CD14-positive monocyte (primary cell): ENCODE measurements around the gene NEIL3. TPM values are rescaled to one million over a fixed set of nuclear protein-coding genes. Genes with fewer than 3 reads are reported as not detected.
A peak's percentile ranks its signal among the peaks of the same experiment; 100 is the strongest.

ENCODE experiments used
- DNase-seq, 3 donors: peaks; one replicate each; pipeline ENCODE4 v3.0.0-alpha.2; 2011 to 2022
- H2AFZ ChIP-seq: 2 replicates; pipeline ENCODE4 v1.6.0; 2012; ENCODE audit warnings: mild to moderate bottlenecking, low read depth, low read length, inconsistent platforms; ENCODE audit not compliant: insufficient read depth, poor library complexity, severe bottlenecking
- H3K27ac ChIP-seq, 2 donors: 1 replicate in 1 of 2; 2 replicates in 1 of 2; pipeline ENCODE4 v1.5.1; 2012 to 2013; ENCODE audit warnings: low read length in 2 of 2, control low read depth in 1 of 2, inconsistent platforms in 1 of 2, low read depth in 1 of 2, mild to moderate bottlenecking in 1 of 2
- H3K27me3 ChIP-seq, 2 donors: one replicate each; pipeline versions ENCODE4 v1.6.0 to v1.6.1; 2011 to 2013; ENCODE audit warnings: low read length in 2 of 2; ENCODE audit not compliant: control insufficient read depth in 2 of 2, insufficient read depth in 2 of 2
- H3K36me3 ChIP-seq, 2 donors: replicated peaks in 1 of 2; 1 replicate in 1 of 2; 2 replicates in 1 of 2; pipeline versions ENCODE4 v1.5.1 to v1.6.1; 2012 to 2013; ENCODE audit warnings: low read length in 2 of 2, control low read depth in 1 of 2, inconsistent platforms in 1 of 2, mild to moderate bottlenecking in 1 of 2; ENCODE audit not compliant: insufficient read depth in 2 of 2, control insufficient read depth in 1 of 2
- H3K4me1 ChIP-seq, 2 donors: 1 replicate in 1 of 2; 2 replicates in 1 of 2; pipeline versions ENCODE4 v1.5.1 to v1.6.1; 2012 to 2013; ENCODE audit warnings: low read length in 2 of 2, control low read depth in 1 of 2, inconsistent platforms in 1 of 2, mild to moderate bottlenecking in 1 of 2, moderate library complexity in 1 of 2; ENCODE audit not compliant: insufficient read depth in 2 of 2, control insufficient read depth in 1 of 2
- H3K4me2 ChIP-seq: replicated peaks from 2 replicates; pipeline ENCODE3; 2012; ENCODE audit warnings: low read length, moderate library complexity, mild to moderate bottlenecking; ENCODE audit not compliant: poor library complexity, severe bottlenecking; ENCODE audit errors: extremely low read depth
- H3K4me3 ChIP-seq, 3 experiments: fragments of 200-600 bp in 1 of 3; sonication (generic) in 1 of 3; replicated peaks in 1 of 3; 1 replicate in 2 of 3; 2 replicates in 1 of 3; pipeline ENCODE4 v1.5.1; 2011 to 2013; ENCODE audit warnings: low read length in 3 of 3, mild to moderate bottlenecking in 3 of 3, control low read depth in 2 of 3, low read depth in 2 of 3, inconsistent platforms in 1 of 3, moderate library complexity in 1 of 3
- H3K79me2 ChIP-seq: 2 replicates; pipeline ENCODE4 v1.6.0; 2012; ENCODE audit warnings: mild to moderate bottlenecking, control low read depth, inconsistent platforms, low read length, moderate library complexity; ENCODE audit not compliant: insufficient read depth
- H3K9ac ChIP-seq: 2 replicates; pipeline ENCODE4 v1.6.0; 2017; ENCODE audit warnings: low read length, mild to moderate bottlenecking; ENCODE audit not compliant: insufficient read depth, poor library complexity, severe bottlenecking
- H3K9me3 ChIP-seq, 2 donors: replicated peaks in 1 of 2; 1 replicate in 1 of 2; 2 replicates in 1 of 2; pipeline versions ENCODE4 v1.5.1 to v1.6.1; 2012 to 2013; ENCODE audit warnings: low read length in 2 of 2, control low read depth in 1 of 2; ENCODE audit not compliant: control insufficient read depth in 1 of 2, insufficient read depth in 1 of 2
- H4K20me1 ChIP-seq: 2 replicates; pipeline ENCODE4 v1.6.0; 2012; ENCODE audit warnings: mild to moderate bottlenecking, low read length, control low read depth, moderate library complexity; ENCODE audit not compliant: insufficient read depth
- H3K27ac Mint-ChIP-seq, 7 donors: one replicate each; pipeline ENCODE4 v1.8.0; 2020; ENCODE audit warnings: mild to moderate bottlenecking in 7 of 7, mixed read lengths in 7 of 7, moderate library complexity in 6 of 7, inconsistent platforms in 2 of 7
- H3K27me3 Mint-ChIP-seq, 3 donors: one replicate each; pipeline ENCODE4 v1.8.0; 2021 to 2022; ENCODE audit warnings: low read depth in 3 of 3, mild to moderate bottlenecking in 3 of 3, mixed read lengths in 3 of 3, moderate library complexity in 3 of 3, inconsistent platforms in 1 of 3
- H3K36me3 Mint-ChIP-seq, 2 donors: one replicate each; pipeline ENCODE4 v1.8.0; 2020; ENCODE audit warnings: mixed read lengths in 2 of 2, inconsistent platforms in 1 of 2, mild to moderate bottlenecking in 1 of 2
- H3K4me1 Mint-ChIP-seq: one replicate; pipeline ENCODE4 v1.8.0; 2020; ENCODE audit warnings: mild to moderate bottlenecking, mixed read lengths
- H3K4me3 Mint-ChIP-seq, 2 donors: one replicate each; pipeline ENCODE4 v1.8.0; 2020; ENCODE audit warnings: mild to moderate bottlenecking in 2 of 2, mixed read lengths in 2 of 2, moderate library complexity in 1 of 2
- H3K9me3 Mint-ChIP-seq, 7 donors: one replicate each; pipeline ENCODE4 v1.8.0; 2020 to 2022; ENCODE audit warnings: mixed read lengths in 7 of 7, mild to moderate bottlenecking in 6 of 7, moderate library complexity in 6 of 7, inconsistent platforms in 2 of 7
- WGBS: methylation state at CpG from one replicate; pipeline ENCODE4 v1.1.5; 2013; ENCODE audit warnings: missing lambda C conversion rate; ENCODE audit not compliant: insufficient coverage; 5-methylcytosine and 5-hydroxymethylcytosine counted together
- intact Hi-C, 2 donors: fragments of 100-400 bp; cut with micrococcal nuclease; formaldehyde crosslinking; loops; one replicate each; pipeline versions ENCODE4 v1.15.0 to v1.15.1; 2023
- polyA plus RNA-seq, 3 donors: library from polyadenylated mRNA; depleted of rRNA in 1 of 3; unstranded in 2 of 3; stranded (reverse) in 1 of 3; fragments of 300-500 nt in 2 of 3; fragments of >200 nt in 1 of 3; fragmentation: Illumina TruSeq in 2 of 3; gene quantifications; 1 replicate in 2 of 3; 2 replicates in 1 of 3; pipeline ENCODE4 v1.2.3, GENCODE V29; 2012 to 2021
- TF ChIP-seq, protein P1 (sequence below): fragments of 200-600 bp; IDR thresholded peaks from one replicate; pipeline ENCODE4 v1.8.0; 2022; ENCODE audit warnings: antibody characterized with exemption, mild to moderate bottlenecking

Gene NEIL3
- polyA plus RNA-seq, 3 donors: 0.70 to 0.85 TPM; not detected in 1

- Mint-ChIP-seq H3K9me3 (peaks cover 0 to 2% (median 0%) of the 10 kb centered on the region in 7 donors), H3K27me3 (no peaks in the 10 kb centered on the region), H3K36me3 (peaks cover 19 to 42% of the 10 kb centered on the region in 2 donors), H3K4me1 (peaks cover 24% of the 10 kb centered on the region), H3K4me3 (no peak overlapping the region), H3K27ac (peak overlapping the region in 1 of 7 donors; percentile 16)
- H3K79me2 ChIP-seq: peaks cover 100% of the 10 kb centered on the region
- no peak overlapping the region for H2AFZ ChIP-seq
- DNase-seq: no peak
- no peaks in the 10 kb centered on the region for H4K20me1 ChIP-seq
- no peaks in the 10 kb centered on the region for H3K27me3 ChIP-seq
- no peak overlapping the region for H3K4me2 ChIP-seq
- H3K9ac ChIP-seq: no peak overlapping the region
- peaks cover 0 to 3% of the 10 kb centered on the region in 2 donors for H3K4me1 ChIP-seq
- H3K36me3 ChIP-seq: peaks cover 7 to 33% of the 10 kb centered on the region in 2 donors
- WGBS: no CpG with 5 or more reads among the region's 3 CpGs
- TF ChIP-seq, protein P1, sequence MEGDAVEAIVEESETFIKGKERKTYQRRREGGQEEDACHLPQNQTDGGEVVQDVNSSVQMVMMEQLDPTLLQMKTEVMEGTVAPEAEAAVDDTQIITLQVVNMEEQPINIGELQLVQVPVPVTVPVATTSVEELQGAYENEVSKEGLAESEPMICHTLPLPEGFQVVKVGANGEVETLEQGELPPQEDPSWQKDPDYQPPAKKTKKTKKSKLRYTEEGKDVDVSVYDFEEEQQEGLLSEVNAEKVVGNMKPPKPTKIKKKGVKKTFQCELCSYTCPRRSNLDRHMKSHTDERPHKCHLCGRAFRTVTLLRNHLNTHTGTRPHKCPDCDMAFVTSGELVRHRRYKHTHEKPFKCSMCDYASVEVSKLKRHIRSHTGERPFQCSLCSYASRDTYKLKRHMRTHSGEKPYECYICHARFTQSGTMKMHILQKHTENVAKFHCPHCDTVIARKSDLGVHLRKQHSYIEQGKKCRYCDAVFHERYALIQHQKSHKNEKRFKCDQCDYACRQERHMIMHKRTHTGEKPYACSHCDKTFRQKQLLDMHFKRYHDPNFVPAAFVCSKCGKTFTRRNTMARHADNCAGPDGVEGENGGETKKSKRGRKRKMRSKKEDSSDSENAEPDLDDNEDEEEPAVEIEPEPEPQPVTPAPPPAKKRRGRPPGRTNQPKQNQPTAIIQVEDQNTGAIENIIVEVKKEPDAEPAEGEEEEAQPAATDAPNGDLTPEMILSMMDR: no peak
- H3K4me3 ChIP-seq: no peak overlapping the region
- no peak overlapping the region for H3K27ac ChIP-seq
- no peaks in the 10 kb centered on the region for H3K9me3 ChIP-seq
- intact Hi-C loops: no loop called here
Observed at GRCh38 chr4:177321647-177322046, 12.0 kb downstream of the NEIL3 start.

DNA sequence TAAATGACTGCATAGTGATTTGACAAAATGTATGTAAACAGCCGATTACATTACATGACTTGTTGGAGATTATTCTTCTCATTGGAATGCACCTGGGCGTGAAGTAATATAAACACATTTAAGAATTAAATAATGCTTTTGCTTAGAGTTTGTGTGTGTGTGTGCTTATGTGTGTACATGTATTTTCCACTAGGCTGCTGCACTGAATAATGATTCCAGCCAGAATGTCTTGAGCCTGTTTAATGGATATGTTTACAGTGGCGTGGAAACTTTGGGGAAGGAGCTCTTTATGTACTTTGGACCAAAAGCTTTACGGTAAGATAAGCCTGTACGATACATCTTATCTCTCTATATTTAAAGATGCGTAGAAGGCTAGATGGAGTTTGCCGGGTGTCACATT, 12.6 kb downstream of the NEIL3 start:
- H3K9me3 Mint-ChIP-seq: peaks cover 0 to 3% (median 0%) of the 10 kb centered on the region in 7 donors
- peak overlapping the region in 2 of 7 donors; percentile 4 to 25 for H3K27ac Mint-ChIP-seq
- no peak overlapping the region for H3K4me3 Mint-ChIP-seq
- Histone ChIP-seq H4K20me1 (no peaks in the 10 kb centered on the region), H3K79me2 (peaks cover 100% of the 10 kb centered on the region), H3K9me3 (no peaks in the 10 kb centered on the region), H3K9ac (no peak overlapping the region), H3K4me2 (no peak overlapping the region), H2AFZ (peak overlapping the region; percentile 23), H3K36me3 (peaks cover 7 to 39% of the 10 kb centered on the region in 2 donors), H3K4me1 (no peaks in the 10 kb centered on the region), H3K4me3 (no peak overlapping the region), H3K27me3 (no peaks in the 10 kb centered on the region), H3K27ac (peak overlapping the region in 1 of 2 donors; percentile 33)
- intact Hi-C loops: no loop called here
- H3K36me3 Mint-ChIP-seq: peaks cover 23 to 47% of the 10 kb centered on the region in 2 donors
- H3K27me3 Mint-ChIP-seq: no peaks in the 10 kb centered on the region
- H3K4me1 Mint-ChIP-seq: peaks cover 18% of the 10 kb centered on the region
- no CpG with 5 or more reads among the region's 7 CpGs for WGBS
- TF ChIP-seq, protein P1: no peak
- DNase-seq: no peak
